ENCODE data around the gene CDH4. TPM values are rescaled to one million over a fixed set of nuclear protein-coding genes. Genes with fewer than 3 reads are reported as not detected.

The CDH4 gene
- total and polyA plus RNA-seq, 11 donors: 0.04 to 0.54 (median 0.08) TPM; not detected in 1

GRCh38 chr20:61846074-61846473, 594.0 kb downstream of the CDH4 start:
- ATAC-seq (no peak), DNase-seq (peak in 1 of 5 donors; percentile 48)
- Histone ChIP-seq H3K4me3 (no peak overlapping the region), H3K4me1 (no peaks in the 10 kb centered on the region), H3K27me3 (peaks cover 0 to 38% (median 7%) of the 10 kb centered on the region in 9 donors), H3K36me3 (no peaks in the 10 kb centered on the region), H3K27ac (no peak overlapping the region), H3K9me3 (no peaks in the 10 kb centered on the region)
- TF ChIP-seq POLR2A (IDR thresholded peaks at IDR 0.05) (no peak), CTCF (IDR thresholded peaks at IDR 0.05) (no peak)
- 55 to 78% (median 63%) methylated on average over 7 to 15 of the region's 15 CpGs for WGBS, 4 donors
- intact Hi-C loops (cut with DNase I): no loop called here

DNA sequence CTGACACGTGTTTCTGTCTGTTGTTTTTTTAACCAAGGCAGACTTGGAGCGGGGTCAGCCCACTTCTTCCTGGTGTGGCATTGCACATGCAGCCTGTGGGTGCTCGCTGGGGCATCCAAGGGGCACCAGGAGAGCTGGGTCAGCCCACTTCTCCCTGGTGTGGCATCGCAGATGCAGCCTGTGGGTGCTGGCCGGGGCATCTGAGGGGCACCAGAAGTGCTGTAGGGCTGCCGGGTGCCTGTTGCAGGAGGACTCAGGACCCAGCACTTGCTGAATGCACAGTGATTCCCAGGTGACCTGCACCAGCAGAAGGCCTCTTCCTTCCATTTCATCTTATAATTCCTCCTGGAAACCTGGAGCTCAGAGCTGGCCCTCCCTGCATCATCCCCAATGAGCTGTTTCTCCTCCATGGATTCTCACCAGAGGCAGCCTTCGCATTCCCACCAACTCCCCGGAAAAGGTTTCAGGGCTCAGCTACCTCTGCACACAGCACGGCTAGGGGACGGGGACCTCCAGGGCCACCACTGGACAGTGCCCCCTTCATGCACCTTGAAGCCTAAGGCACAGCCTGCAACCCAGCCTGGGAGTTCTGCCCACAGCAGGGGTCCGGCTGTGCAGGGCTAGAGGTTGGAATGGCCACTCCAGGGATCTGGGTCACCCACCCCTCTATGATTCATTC, 594.8 kb downstream of the CDH4 start:
- intact Hi-C loops (cut with DNase I): no loop called here
- TF ChIP-seq POLR2A (IDR thresholded peaks at IDR 0.05): no peak
- no peak for TF ChIP-seq CTCF (IDR thresholded peaks at IDR 0.05)
- H3K36me3 ChIP-seq: no peaks in the 10 kb centered on the region
- ATAC-seq (no peak), DNase-seq (peak in 1 of 5 donors; percentile 48)
- no peak overlapping the region for H3K4me3 ChIP-seq
- H3K4me1 ChIP-seq: no peaks in the 10 kb centered on the region
- 83 to 87% (median 85%) methylated on average over 8 to 11 of the region's 11 CpGs for WGBS, 4 donors
- no peaks in the 10 kb centered on the region for H3K9me3 ChIP-seq
- peaks cover 0 to 46% (median 13%) of the 10 kb centered on the region in 9 donors for H3K27me3 ChIP-seq
- H3K27ac ChIP-seq: no peak overlapping the region

- Histone ChIP-seq H3K27ac (no peak overlapping the region), H3K4me1 (no peaks in the 10 kb centered on the region), H3K4me3 (no peak overlapping the region), H3K27me3 (peaks cover 0 to 51% (median 15%) of the 10 kb centered on the region in 9 donors), H3K9me3 (no peaks in the 10 kb centered on the region), H3K36me3 (no peaks in the 10 kb centered on the region)
- ATAC-seq (no peak), DNase-seq (no peak)
- no peak for TF ChIP-seq CTCF (IDR thresholded peaks at IDR 0.05)
- no peak for TF ChIP-seq POLR2A (IDR thresholded peaks at IDR 0.05)
- intact Hi-C loops (cut with DNase I): no loop called here
- WGBS, 4 donors: 85 to 96% (median 93%) methylated on average over 10 of the region's 10 CpGs
Observed at GRCh38 chr20:61847420-61847748, 595.3 kb downstream of the CDH4 start.

DNA sequence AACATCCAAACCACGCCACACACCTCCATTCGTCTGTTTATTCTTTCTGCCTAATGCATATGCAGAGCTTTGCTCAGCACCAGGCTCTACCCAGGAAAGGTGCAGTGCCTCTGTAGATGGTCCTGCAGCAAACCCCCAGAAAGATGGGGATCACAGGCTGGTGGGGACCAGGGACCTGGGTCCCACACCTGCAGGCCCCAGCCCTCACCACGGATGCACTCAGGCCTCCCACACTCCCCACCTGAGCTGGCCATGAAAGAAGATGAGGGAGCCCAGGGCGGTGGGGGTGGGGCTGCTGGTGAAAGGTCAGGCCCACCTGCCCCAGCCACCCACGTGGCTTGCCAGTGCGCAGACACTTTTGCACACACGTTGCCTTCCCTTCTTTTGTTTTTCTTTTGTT, 595.9 kb downstream of the CDH4 start:
- intact Hi-C loops (cut with DNase I): no loop called here
- H3K4me3 ChIP-seq: no peak overlapping the region
- peaks cover 0 to 57% (median 16%) of the 10 kb centered on the region in 9 donors for H3K27me3 ChIP-seq
- no peaks in the 10 kb centered on the region for H3K9me3 ChIP-seq
- no peak for TF ChIP-seq CTCF (IDR thresholded peaks at IDR 0.05)
- TF ChIP-seq POLR2A (IDR thresholded peaks at IDR 0.05): no peak
- ATAC-seq (no peak), DNase-seq (peak in 2 of 5 donors; percentile 3 to 10)
- WGBS, 4 donors: 86 to 91% (median 88%) methylated on average over 7 of the region's 7 CpGs
- H3K4me1 ChIP-seq: no peaks in the 10 kb centered on the region
- H3K36me3 ChIP-seq: no peaks in the 10 kb centered on the region
- no peak overlapping the region for H3K27ac ChIP-seq
